Nephron (organoid): ENCODE data around the gene COL27A1.

Source experiments
- H3K27ac Mint-ChIP-seq, 3 experiments: 2 replicates each; pipeline ENCODE4 v1.8.0; 2020; ENCODE audit warnings: mixed read lengths in 3 of 3, mild to moderate bottlenecking in 2 of 3, moderate library complexity in 1 of 3
- H3K27me3 Mint-ChIP-seq: 2 replicates; pipeline ENCODE4 v1.8.0; 2021; ENCODE audit warnings: low read depth, mild to moderate bottlenecking, moderate library complexity, mixed read lengths
- H3K36me3 Mint-ChIP-seq: 2 replicates; pipeline ENCODE4 v1.8.0; 2020; ENCODE audit warnings: low read depth, mixed read lengths
- H3K4me1 Mint-ChIP-seq: 2 replicates; pipeline ENCODE4 v1.8.0; 2020; ENCODE audit warnings: mixed read lengths
- H3K4me3 Mint-ChIP-seq, 3 experiments: 2 replicates each; pipeline ENCODE4 v1.8.0; 2020; ENCODE audit warnings: mild to moderate bottlenecking in 3 of 3, mixed read lengths in 3 of 3, moderate library complexity in 2 of 3
- H3K9me3 Mint-ChIP-seq: 2 replicates; pipeline ENCODE4 v1.8.0; 2020; ENCODE audit warnings: mixed read lengths
- TF ChIP-seq, protein P1 (sequence below), 3 experiments: fragments of 200-600 bp; sonication (generic); IDR thresholded peaks; one replicate each; pipeline ENCODE4 v1.5.0; 2021; ENCODE audit warnings: antibody characterized with exemption in 3 of 3; ENCODE audit not compliant: unreplicated experiment in 3 of 3

The COL27A1 gene

GRCh38 chr9:114258866-114259797 is 103.8 kb downstream of the COL27A1 start:
- peaks cover 3% of the 10 kb centered on the region for H3K36me3 Mint-ChIP-seq
- no peaks in the 10 kb centered on the region for H3K27me3 Mint-ChIP-seq
- TF ChIP-seq, protein P1, sequence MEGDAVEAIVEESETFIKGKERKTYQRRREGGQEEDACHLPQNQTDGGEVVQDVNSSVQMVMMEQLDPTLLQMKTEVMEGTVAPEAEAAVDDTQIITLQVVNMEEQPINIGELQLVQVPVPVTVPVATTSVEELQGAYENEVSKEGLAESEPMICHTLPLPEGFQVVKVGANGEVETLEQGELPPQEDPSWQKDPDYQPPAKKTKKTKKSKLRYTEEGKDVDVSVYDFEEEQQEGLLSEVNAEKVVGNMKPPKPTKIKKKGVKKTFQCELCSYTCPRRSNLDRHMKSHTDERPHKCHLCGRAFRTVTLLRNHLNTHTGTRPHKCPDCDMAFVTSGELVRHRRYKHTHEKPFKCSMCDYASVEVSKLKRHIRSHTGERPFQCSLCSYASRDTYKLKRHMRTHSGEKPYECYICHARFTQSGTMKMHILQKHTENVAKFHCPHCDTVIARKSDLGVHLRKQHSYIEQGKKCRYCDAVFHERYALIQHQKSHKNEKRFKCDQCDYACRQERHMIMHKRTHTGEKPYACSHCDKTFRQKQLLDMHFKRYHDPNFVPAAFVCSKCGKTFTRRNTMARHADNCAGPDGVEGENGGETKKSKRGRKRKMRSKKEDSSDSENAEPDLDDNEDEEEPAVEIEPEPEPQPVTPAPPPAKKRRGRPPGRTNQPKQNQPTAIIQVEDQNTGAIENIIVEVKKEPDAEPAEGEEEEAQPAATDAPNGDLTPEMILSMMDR (IDR thresholded peaks at IDR 0.05; ENCODE audit: unreplicated experiment in 3 of 3) = no peak
- H3K4me1 Mint-ChIP-seq = peaks cover 24% of the 10 kb centered on the region
- no peak overlapping the region for H3K4me3 Mint-ChIP-seq
- H3K27ac Mint-ChIP-seq = peak overlapping the region in 1 of 3 experiments; percentile 21
- no peaks in the 10 kb centered on the region for H3K9me3 Mint-ChIP-seq

- H3K4me3 Mint-ChIP-seq = no peak overlapping the region
- no peaks in the 10 kb centered on the region for H3K9me3 Mint-ChIP-seq
- peak overlapping the region in 1 of 3 experiments; percentile 21 for H3K27ac Mint-ChIP-seq
- peaks cover 24% of the 10 kb centered on the region for H3K4me1 Mint-ChIP-seq
- H3K36me3 Mint-ChIP-seq = peaks cover 3% of the 10 kb centered on the region
- no peaks in the 10 kb centered on the region for H3K27me3 Mint-ChIP-seq
- TF ChIP-seq, protein P1 (IDR thresholded peaks at IDR 0.05; ENCODE audit: unreplicated experiment in 3 of 3) = no peak
Observed at GRCh38 chr9:114259798-114260523, 104.6 kb downstream of the COL27A1 start.

GRCh38 chr9:114261026-114261425 is 105.7 kb downstream of the COL27A1 start:
- TF ChIP-seq, protein P1 (IDR thresholded peaks at IDR 0.05; ENCODE audit: unreplicated experiment in 3 of 3) = no peak
- peaks cover 8% of the 10 kb centered on the region for H3K36me3 Mint-ChIP-seq
- H3K4me3 Mint-ChIP-seq = no peak overlapping the region
- H3K9me3 Mint-ChIP-seq = no peaks in the 10 kb centered on the region
- H3K4me1 Mint-ChIP-seq = peaks cover 29% of the 10 kb centered on the region
- no peaks in the 10 kb centered on the region for H3K27me3 Mint-ChIP-seq
- peak overlapping the region in 1 of 3 experiments; percentile 15 for H3K27ac Mint-ChIP-seq

DNA sequence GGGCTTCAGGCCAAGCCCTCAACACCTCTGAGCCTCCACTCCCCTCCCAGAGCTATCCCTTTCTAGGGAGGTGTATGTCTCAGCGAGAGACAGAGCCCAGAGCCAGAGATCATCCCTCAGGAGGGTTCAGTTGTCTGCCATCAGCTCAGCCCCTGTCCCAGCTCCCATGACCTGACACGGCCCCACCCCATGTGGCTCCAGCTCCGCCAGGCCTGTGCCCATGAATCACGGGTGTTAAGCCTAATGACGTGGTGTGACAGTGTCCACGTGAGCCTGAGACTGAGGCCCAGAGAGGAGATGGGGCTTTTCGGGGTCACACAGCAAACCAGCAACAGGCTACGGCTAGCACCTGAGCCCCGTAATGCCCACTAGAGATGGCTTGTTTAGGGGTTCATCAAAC is 106.7 kb downstream of the COL27A1 start:
- H3K27me3 Mint-ChIP-seq = no peaks in the 10 kb centered on the region
- H3K27ac Mint-ChIP-seq = no peak overlapping the region
- no peaks in the 10 kb centered on the region for H3K9me3 Mint-ChIP-seq
- no peak overlapping the region for H3K4me3 Mint-ChIP-seq
- TF ChIP-seq, protein P1 (IDR thresholded peaks at IDR 0.05; ENCODE audit: unreplicated experiment in 3 of 3) = no peak
- H3K4me1 Mint-ChIP-seq = peaks cover 26% of the 10 kb centered on the region
- peaks cover 10% of the 10 kb centered on the region for H3K36me3 Mint-ChIP-seq

DNA sequence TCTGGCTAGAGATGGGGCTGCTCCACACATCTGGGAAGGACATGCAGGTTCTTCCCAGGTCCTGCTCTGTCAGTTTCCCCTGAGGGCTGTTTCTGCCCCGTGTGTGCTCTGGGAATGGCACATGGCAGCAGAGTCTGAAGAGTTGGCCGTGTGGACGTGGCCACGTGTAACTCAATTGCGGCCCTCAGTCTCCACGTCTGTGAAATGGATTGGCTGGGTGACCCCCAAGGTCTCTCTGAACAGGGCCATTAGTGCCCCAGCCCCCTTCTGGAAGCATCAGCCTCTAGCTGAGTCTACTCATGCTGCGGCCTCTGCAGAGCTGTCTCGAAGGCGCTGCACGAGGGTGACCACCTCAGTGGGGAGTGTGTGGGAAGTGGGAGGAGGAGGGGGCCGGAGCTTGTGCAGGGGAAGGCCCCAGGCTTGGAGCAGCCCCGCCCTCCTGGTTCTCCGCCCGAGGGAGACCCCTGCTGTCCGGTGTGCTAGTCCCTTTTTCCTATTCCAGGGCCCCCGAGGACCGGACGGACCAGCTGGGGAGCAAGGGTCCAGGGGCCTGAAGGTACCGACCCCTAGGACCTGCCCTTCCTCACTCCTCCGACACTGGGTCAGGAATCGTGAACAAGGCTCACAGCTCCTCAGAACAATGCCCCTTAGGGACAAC is 108.6 kb downstream of the COL27A1 start:
- TF ChIP-seq, protein P1 (IDR thresholded peaks at IDR 0.05; ENCODE audit: unreplicated experiment in 3 of 3) = peak; percentile 43 to 67 (median 45)
- H3K9me3 Mint-ChIP-seq = no peaks in the 10 kb centered on the region
- peaks cover 17% of the 10 kb centered on the region for H3K36me3 Mint-ChIP-seq

More for the DNA sequence above, 108.6 kb downstream of the COL27A1 start:
- no peak overlapping the region for H3K27ac Mint-ChIP-seq
- H3K27me3 Mint-ChIP-seq = no peaks in the 10 kb centered on the region
- peaks cover 16% of the 10 kb centered on the region for H3K4me1 Mint-ChIP-seq
- no peak overlapping the region for H3K4me3 Mint-ChIP-seq
